HepG2 (cell line): ENCODE measurements around the gene ITGB2. TPM values are rescaled to one million over a fixed set of nuclear protein-coding genes. Genes with fewer than 3 reads are reported as not detected.

ENCODE experiments used
- AGO2 ChIP-seq: fragments of 200-400 bp; formaldehyde crosslinking; optimal IDR thresholded peaks from 2 replicates; pipeline ENCODE3; 2017; ENCODE audit warnings: mild to moderate bottlenecking, low read depth, low read length, moderate library complexity
- EEA1 ChIP-seq: sonication (generic); formaldehyde crosslinking; IDR thresholded peaks from 2 replicates; pipeline ENCODE4 v1.5.1; 2020; ENCODE audit warnings: mild to moderate bottlenecking, missing genetic modification reagents, borderline replicate concordance
- GZF1 ChIP-seq: sonication (generic); formaldehyde crosslinking; IDR thresholded peaks from 2 replicates; pipeline ENCODE4 v1.5.1; 2020; ENCODE audit warnings: mild to moderate bottlenecking, missing genetic modification reagents
- HCFC1 ChIP-seq: fragments of 150-350 bp; IDR thresholded peaks from 2 replicates; pipeline ENCODE4 v1.6.1; 2014; ENCODE audit warnings: low read depth, low read length
- KDM5B ChIP-seq: sonication (generic); formaldehyde crosslinking; IDR thresholded peaks from 2 replicates; pipeline ENCODE4 v1.4.0; 2020; ENCODE audit warnings: missing genetic modification reagents, mild to moderate bottlenecking, borderline replicate concordance
- MXI1 ChIP-seq: IDR thresholded peaks from 3 replicates; pipeline ENCODE4 v1.6.1; 2012; ENCODE audit warnings: low read depth, low read length, inconsistent platforms, borderline replicate concordance
- REL ChIP-seq: sonication (generic); formaldehyde crosslinking; conservative IDR thresholded peaks from 2 replicates; pipeline ENCODE4 v1.8.0; 2022; ENCODE audit warnings: mild to moderate bottlenecking, missing genetic modification reagents, moderate library complexity
- RFX5 ChIP-seq: IDR thresholded peaks from 2 replicates; pipeline ENCODE4 v1.6.1; 2011; ENCODE audit warnings: low read depth, low read length, improper control_type of control experiment
- TCF12 ChIP-seq, 2 experiments: fragments of 450-650 bp in 1 of 2; sonication (generic) in 1 of 2; formaldehyde crosslinking in 1 of 2; IDR thresholded peaks; 2 replicates each; pipeline versions ENCODE4 v1.6.1 to v1.8.0; 2017 to 2022; ENCODE audit warnings: antibody characterized with exemption in 1 of 2, mild to moderate bottlenecking in 1 of 2, missing genetic modification reagents in 1 of 2, moderate library complexity in 1 of 2
- ZNF674 ChIP-seq: sonication (generic); formaldehyde crosslinking; IDR thresholded peaks from 2 replicates; pipeline ENCODE4 v1.5.0; 2020; ENCODE audit warnings: low read depth, mild to moderate bottlenecking, missing genetic modification reagents
- ZNF790 ChIP-seq: sonication (generic); formaldehyde crosslinking; IDR thresholded peaks from 2 replicates; pipeline ENCODE4 v1.8.0; 2022; ENCODE audit warnings: missing genetic modification reagents, mild to moderate bottlenecking, borderline replicate concordance
- polyA plus RNA-seq, 8 experiments: library from polyadenylated mRNA; depleted of rRNA in 3 of 8; stranded (reverse) in 7 of 8; unstranded in 1 of 8; fragments of >200 nt; fragmentation: Illumina TruSeq in 4 of 8; extraction: Trizol in 4 of 8; gene quantifications; 2 replicates each; pipeline versions ENCODE4 v1.2.1 to v1.2.3, GENCODE V29; 2011 to 2016; ENCODE audit warnings: low read depth in 4 of 8, missing spikeins in 1 of 8, mixed read lengths in 1 of 8; ENCODE audit not compliant: insufficient read depth in 1 of 8
- total RNA-seq, 5 experiments: library from RNA; depleted of rRNA; stranded (reverse); fragments of >200 nt; fragmentation: Illumina TruSeq; extraction: Trizol; gene quantifications; 2 replicates each; pipeline ENCODE4 v1.2.3, GENCODE V29; 2016; ENCODE audit warnings: low read depth in 1 of 5
- TF ChIP-seq, protein P1 (sequence below): sonication (generic); formaldehyde crosslinking; IDR thresholded peaks from 2 replicates; pipeline ENCODE4 v1.5.1; 2020; ENCODE audit warnings: mild to moderate bottlenecking, missing genetic modification reagents
- TF ChIP-seq, protein P2 (sequence below): sonication (generic); formaldehyde crosslinking; IDR thresholded peaks from 2 replicates; pipeline ENCODE4 v1.4.0; 2020; ENCODE audit warnings: missing genetic modification reagents, low read depth, mild to moderate bottlenecking, borderline replicate concordance
- TF ChIP-seq, protein P3 (sequence below): sonication (generic); formaldehyde crosslinking; IDR thresholded peaks from 2 replicates; pipeline ENCODE4 v1.9.0; 2022; ENCODE audit warnings: low read depth, missing genetic modification reagents
- TF ChIP-seq, protein P4 (sequence below): IDR thresholded peaks from 2 replicates; pipeline ENCODE4 v1.6.1; 2012; ENCODE audit warnings: inconsistent platforms

Gene ITGB2
- total and polyA plus RNA-seq, 2 of the 13 experiments (the other 11 are each of a cell fraction or from before 2014, with no cell fraction given), result 4.2 to 18.0 TPM

DNA sequence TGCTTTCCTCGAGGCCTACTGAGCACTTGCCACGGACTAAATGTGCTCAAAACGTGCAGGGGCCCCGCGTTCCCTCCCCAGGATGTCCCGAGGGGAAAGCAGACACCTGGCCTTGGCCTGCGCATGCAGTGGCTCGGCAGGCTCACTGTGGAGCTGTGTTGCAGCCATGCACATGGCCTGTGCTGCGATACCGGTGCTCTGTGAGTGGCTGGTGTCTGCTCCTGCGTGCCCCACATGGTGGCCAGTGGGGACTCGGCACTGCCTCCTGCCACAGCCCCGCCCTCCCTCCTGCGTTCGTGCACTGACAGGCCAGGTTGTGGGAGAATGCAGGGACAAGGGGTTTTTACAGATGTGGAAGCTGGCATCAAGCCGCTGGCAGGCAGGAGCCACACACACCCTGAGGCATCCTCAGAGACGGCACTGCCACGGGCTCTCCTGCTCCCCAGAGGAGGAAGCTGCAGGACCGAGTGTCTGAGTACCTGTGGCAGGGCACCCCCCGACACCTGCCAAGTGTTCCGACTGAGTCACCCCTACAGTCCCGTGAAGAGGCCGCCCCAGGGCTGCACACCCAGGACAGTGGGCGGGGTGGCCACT lies 30.3 kb downstream of the ITGB2 start (continued):
- TF ChIP-seq, protein P1, sequence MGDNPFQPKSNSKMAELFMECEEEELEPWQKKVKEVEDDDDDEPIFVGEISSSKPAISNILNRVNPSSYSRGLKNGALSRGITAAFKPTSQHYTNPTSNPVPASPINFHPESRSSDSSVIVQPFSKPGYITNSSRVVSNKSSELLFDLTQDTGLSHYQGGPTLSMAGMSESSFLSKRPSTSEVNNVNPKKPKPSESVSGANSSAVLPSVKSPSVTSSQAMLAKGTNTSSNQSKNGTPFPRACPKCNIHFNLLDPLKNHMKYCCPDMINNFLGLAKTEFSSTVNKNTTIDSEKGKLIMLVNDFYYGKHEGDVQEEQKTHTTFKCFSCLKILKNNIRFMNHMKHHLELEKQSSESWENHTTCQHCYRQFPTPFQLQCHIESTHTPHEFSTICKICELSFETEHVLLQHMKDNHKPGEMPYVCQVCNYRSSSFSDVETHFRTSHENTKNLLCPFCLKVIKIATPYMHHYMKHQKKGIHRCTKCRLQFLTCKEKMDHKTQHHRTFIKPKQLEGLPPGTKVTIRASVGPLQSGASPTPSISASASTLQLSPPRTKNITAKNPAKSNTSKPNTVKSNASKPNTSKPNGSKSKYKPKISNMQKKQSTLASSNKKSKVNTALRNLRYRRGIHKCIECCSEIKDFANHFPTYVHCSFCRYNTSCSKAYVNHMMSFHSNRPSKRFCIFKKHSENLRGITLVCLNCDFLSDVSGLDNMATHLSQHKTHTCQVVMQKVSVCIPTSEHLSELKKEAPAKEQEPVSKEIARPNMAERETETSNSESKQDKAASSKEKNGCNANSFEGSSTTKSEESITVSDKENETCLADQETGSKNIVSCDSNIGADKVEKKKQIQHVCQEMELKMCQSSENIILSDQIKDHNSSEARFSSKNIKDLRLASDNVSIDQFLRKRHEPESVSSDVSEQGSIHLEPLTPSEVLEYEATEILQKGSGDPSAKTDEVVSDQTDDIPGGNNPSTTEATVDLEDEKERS, result no peak
- no peak for TF ChIP-seq GZF1 (CRISPR knock-in tag)
- no peak for TF ChIP-seq TCF12 (IDR thresholded peaks at IDR 0.05)
- TF ChIP-seq TCF12 (CRISPR knock-in tag; IDR thresholded peaks at IDR 0.05), result no peak
- TF ChIP-seq RFX5, result no peak
- no peak for TF ChIP-seq HCFC1
- TF ChIP-seq REL (CRISPR knock-in tag), result no peak
- no peak for TF ChIP-seq EEA1
- no peak for TF ChIP-seq ZNF790 (CRISPR knock-in tag)
- TF ChIP-seq KDM5B (CRISPR knock-in tag), result no peak
- TF ChIP-seq, protein P2, sequence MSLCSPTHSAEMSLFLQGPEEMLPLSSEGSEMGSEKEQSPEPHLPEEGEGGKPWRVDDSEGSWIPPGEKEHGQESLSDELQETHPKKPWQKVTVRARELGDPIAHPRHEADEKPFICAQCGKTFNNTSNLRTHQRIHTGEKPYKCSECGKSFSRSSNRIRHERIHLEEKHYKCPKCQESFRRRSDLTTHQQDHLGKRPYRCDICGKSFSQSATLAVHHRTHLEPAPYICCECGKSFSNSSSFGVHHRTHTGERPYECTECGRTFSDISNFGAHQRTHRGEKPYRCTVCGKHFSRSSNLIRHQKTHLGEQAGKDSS, result 0 out of 2 replicates have a peak, but pooled peaks have one; percentile 25
- peak; percentile 2 for TF ChIP-seq AGO2
- TF ChIP-seq MXI1, result peak; percentile 38; the same call in 1 of the 3 replicates
- no peak for TF ChIP-seq ZNF674
- TF ChIP-seq, protein P3, sequence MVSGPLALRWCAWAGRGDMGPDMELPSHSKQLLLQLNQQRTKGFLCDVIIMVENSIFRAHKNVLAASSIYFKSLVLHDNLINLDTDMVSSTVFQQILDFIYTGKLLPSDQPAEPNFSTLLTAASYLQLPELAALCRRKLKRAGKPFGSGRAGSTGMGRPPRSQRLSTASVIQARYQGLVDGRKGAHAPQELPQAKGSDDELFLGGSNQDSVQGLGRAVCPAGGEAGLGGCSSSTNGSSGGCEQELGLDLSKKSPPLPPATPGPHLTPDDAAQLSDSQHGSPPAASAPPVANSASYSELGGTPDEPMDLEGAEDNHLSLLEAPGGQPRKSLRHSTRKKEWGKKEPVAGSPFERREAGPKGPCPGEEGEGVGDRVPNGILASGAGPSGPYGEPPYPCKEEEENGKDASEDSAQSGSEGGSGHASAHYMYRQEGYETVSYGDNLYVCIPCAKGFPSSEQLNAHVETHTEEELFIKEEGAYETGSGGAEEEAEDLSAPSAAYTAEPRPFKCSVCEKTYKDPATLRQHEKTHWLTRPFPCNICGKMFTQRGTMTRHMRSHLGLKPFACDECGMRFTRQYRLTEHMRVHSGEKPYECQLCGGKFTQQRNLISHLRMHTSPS (CRISPR knock-in tag), result 0 out of 2 replicates have a peak, but pooled peaks have one; percentile 23
- TF ChIP-seq, protein P4, sequence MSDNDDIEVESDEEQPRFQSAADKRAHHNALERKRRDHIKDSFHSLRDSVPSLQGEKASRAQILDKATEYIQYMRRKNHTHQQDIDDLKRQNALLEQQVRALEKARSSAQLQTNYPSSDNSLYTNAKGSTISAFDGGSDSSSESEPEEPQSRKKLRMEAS, result peak; percentile 80
